IMR-90 (cell line): Measurements from ENCODE around the gene ZBTB24. TPM values are rescaled to one million over a fixed set of nuclear protein-coding genes. Genes with fewer than 3 reads are reported as not detected.

Experiments
- ATAC-seq: fragments of 200-7000 bp; cut with Tn5 transposase; 2 replicates; pipeline ENCODE4 v1.9.1; 2020; ENCODE audit warnings: low read depth, mild to moderate bottlenecking, moderate library complexity
- BruUV-seq: library from RNA; stranded (reverse); fragments of 400-500 nt; replicated peaks from 2 replicates; lab custom pipeline; 2021; lab: Mats Ljungman, UMichigan
- CTCF ChIA-PET: fragments of 300-600 bp; formaldehyde crosslinking; extraction: SDS; loops from one replicate; lab custom pipeline; 2021; ENCODE audit warnings: antibody characterized with exemption; lab: Yijun Ruan, JAX
- POLR2A ChIA-PET: fragments of 300-600 bp; sonication (Branson Sonifier 250); formaldehyde crosslinking; loops from one replicate; lab custom pipeline; 2022; ENCODE audit warnings: antibody characterized with exemption; ENCODE audit not compliant: unreplicated experiment; lab: Charles Lee
- DNase-seq: peaks from one replicate; pipeline ENCODE4 v3.0.0; 2013
- H2AFZ ChIP-seq: replicated peaks from 2 replicates; pipeline ENCODE3; 2013; ENCODE audit warnings: low read length, mild to moderate bottlenecking; ENCODE audit not compliant: poor library complexity
- H2AK5ac ChIP-seq: 2 replicates; pipeline ENCODE4 v1.6.1; 2013; ENCODE audit warnings: low read depth, low read length, inconsistent platforms
- H2AK9ac ChIP-seq: replicated peaks from 2 replicates; pipeline ENCODE3; 2013; ENCODE audit warnings: mild to moderate bottlenecking, low read depth, low read length, moderate library complexity; ENCODE audit not compliant: poor library complexity
- H2BK120ac ChIP-seq: 2 replicates; pipeline ENCODE4 v1.6.1; 2013; ENCODE audit warnings: low read depth, low read length, inconsistent platforms
- H2BK15ac ChIP-seq: 3 replicates; pipeline ENCODE4 v1.6.1; 2013; ENCODE audit warnings: low read depth, low read length, inconsistent platforms
- H2BK20ac ChIP-seq: 2 replicates; pipeline ENCODE4 v1.6.1; 2013; ENCODE audit warnings: low read depth, mild to moderate bottlenecking, inconsistent platforms, low read length, moderate library complexity
- H2BK5ac ChIP-seq: 2 replicates; pipeline ENCODE4 v1.6.1; 2013; ENCODE audit warnings: mild to moderate bottlenecking, low read depth, low read length, inconsistent platforms; ENCODE audit not compliant: poor library complexity, severe bottlenecking
- H3K14ac ChIP-seq: replicated peaks from 2 replicates; pipeline ENCODE4 v1.6.1; 2013; ENCODE audit warnings: low read depth, low read length, inconsistent platforms
- H3K18ac ChIP-seq: 2 replicates; pipeline ENCODE4 v1.6.1; 2013; ENCODE audit warnings: low read depth, low read length, control low read depth
- H3K23ac ChIP-seq: 2 replicates; pipeline ENCODE4 v1.6.1; 2013; ENCODE audit warnings: low read depth, low read length, inconsistent platforms
- H3K27ac ChIP-seq: 2 replicates; pipeline ENCODE4 v1.5.1; 2013; ENCODE audit warnings: mild to moderate bottlenecking, control low read depth, low read length; ENCODE audit not compliant: insufficient read depth
- H3K27me3 ChIP-seq: 2 replicates; pipeline ENCODE4 v1.6.1; 2013; ENCODE audit warnings: low read length; ENCODE audit not compliant: control insufficient read depth, insufficient read depth
- H3K36me3 ChIP-seq: 2 replicates; pipeline ENCODE4 v1.6.1; 2013; ENCODE audit warnings: low read length, mixed read lengths; ENCODE audit not compliant: control insufficient read depth, insufficient read depth
- H3K4ac ChIP-seq: 2 replicates; pipeline ENCODE4 v1.6.1; 2013; ENCODE audit warnings: low read depth, low read length, inconsistent platforms
- H3K4me1 ChIP-seq: 2 replicates; pipeline ENCODE4 v1.6.1; 2013; ENCODE audit warnings: low read length, mixed read lengths; ENCODE audit not compliant: control insufficient read depth, insufficient read depth
- H3K4me2 ChIP-seq: 2 replicates; pipeline ENCODE4 v1.6.1; 2013; ENCODE audit warnings: low read depth, mild to moderate bottlenecking, control low read depth, low read length, moderate library complexity
- H3K4me3 ChIP-seq: 2 replicates; pipeline ENCODE4 v1.5.1; 2013; ENCODE audit warnings: low read depth, mild to moderate bottlenecking, control low read depth, low read length, moderate library complexity; ENCODE audit not compliant: insufficient read depth
- H3K56ac ChIP-seq: 2 replicates; pipeline ENCODE4 v1.6.1; 2013; ENCODE audit warnings: low read length, inconsistent platforms; ENCODE audit not compliant: insufficient read depth; ENCODE audit errors: extremely low read depth
- H3K79me1 ChIP-seq, 2 experiments: 2 replicates each; pipeline ENCODE4 v1.6.1; 2013; ENCODE audit warnings: low read length in 2 of 2, inconsistent platforms in 1 of 2, low read depth in 1 of 2
- H3K9ac ChIP-seq: 2 replicates; pipeline ENCODE4 v1.6.1; 2013; ENCODE audit warnings: low read depth, low read length, control low read depth
- H3K9me1 ChIP-seq: 2 replicates; pipeline ENCODE4 v1.6.1; 2013; ENCODE audit warnings: low read length, inconsistent platforms; ENCODE audit not compliant: insufficient read depth
- H3K9me3 ChIP-seq: 2 replicates; pipeline ENCODE4 v1.6.1; 2013; ENCODE audit warnings: low read length; ENCODE audit not compliant: control insufficient read depth, insufficient read depth
- H4K20me1 ChIP-seq: 2 replicates; pipeline ENCODE4 v1.6.1; 2013; ENCODE audit warnings: low read length, inconsistent platforms; ENCODE audit not compliant: insufficient read depth
- H4K5ac ChIP-seq: 2 replicates; pipeline ENCODE4 v1.6.1; 2013; ENCODE audit warnings: mild to moderate bottlenecking, low read depth, low read length, control low read depth
- H4K8ac ChIP-seq, 2 experiments: 2 replicates each; pipeline ENCODE4 v1.6.1; 2013; ENCODE audit warnings: low read depth in 2 of 2, low read length in 2 of 2, control low read depth in 1 of 2, inconsistent platforms in 1 of 2
- H4K91ac ChIP-seq: 2 replicates; pipeline ENCODE4 v1.6.1; 2013; ENCODE audit warnings: low read depth, low read length, inconsistent platforms; ENCODE audit not compliant: insufficient read depth
- CEBPB ChIP-seq: IDR thresholded peaks from 2 replicates; pipeline ENCODE4 v1.6.1; 2012; ENCODE audit warnings: low read depth, low read length, improper control_type of control experiment
- MXI1 ChIP-seq: IDR thresholded peaks from 2 replicates; pipeline ENCODE4 v1.6.1; 2012; ENCODE audit warnings: low read depth, mild to moderate bottlenecking, low read length, moderate library complexity, borderline replicate concordance
- RAD21 ChIP-seq: IDR thresholded peaks from 2 replicates; pipeline ENCODE4 v1.6.1; 2012; ENCODE audit warnings: low read length, improper control_type of control experiment
- WGBS, 2 experiments: methylation state at CpG; one replicate each; pipeline versions ENCODE4 v1.1.5 to v1.1.7; 2013; ENCODE audit warnings: missing lambda C conversion rate in 2 of 2; ENCODE audit not compliant: insufficient read length in 1 of 2; ENCODE audit errors: extremely low coverage in 2 of 2; 5-methylcytosine and 5-hydroxymethylcytosine counted together
- dilution Hi-C: fragments of 300-500 bp; cut with HindIII; formaldehyde crosslinking; loops from one replicate; pipeline ENCODE4 v1.14.3; 2018; ENCODE audit warnings: low sequenced_read_pairs; ENCODE audit not compliant: unreplicated experiment
- in situ Hi-C: fragments of 300-500 bp; cut with MboI; formaldehyde crosslinking; loops from 3 replicates; pipeline ENCODE4 v1.14.3; 2019; ENCODE audit warnings: low sequenced_read_pairs, inconsistent platforms, mixed read lengths
- intact Hi-C: fragments of 100-400 bp; cut with micrococcal nuclease; formaldehyde crosslinking; loops from 2 replicates; pipeline ENCODE4 v1.10.0; 2022
- polyA plus RNA-seq, 3 experiments: library from polyadenylated mRNA; depleted of rRNA; stranded (reverse); fragments of >200 nt; gene quantifications; 2 replicates each; pipeline ENCODE4 v1.2.3, GENCODE V29; 2012; ENCODE audit warnings: low replicate concordance in 1 of 3
- total RNA-seq: library from RNA; depleted of rRNA; stranded (reverse); fragments of >200 nt; gene quantifications from 2 replicates; pipeline ENCODE4 v1.2.3, GENCODE V29; 2012
- TF ChIP-seq, protein P1 (sequence below): conservative IDR thresholded peaks from 2 replicates; pipeline ENCODE4 v1.5.1; 2012; ENCODE audit warnings: mild to moderate bottlenecking, low read depth, low read length, improper control_type of control experiment
- TF ChIP-seq, protein P2 (sequence below): fragments of 150-350 bp; IDR thresholded peaks from 2 replicates; pipeline ENCODE4 v1.6.1; 2017; ENCODE audit warnings: mild to moderate bottlenecking, antibody characterized with exemption, low read length, low read depth

The ZBTB24 gene
- total and polyA plus RNA-seq, 2 of the 4 experiments (the other 2 are of a cell fraction) = 2.3 to 7.9 TPM

DNA sequence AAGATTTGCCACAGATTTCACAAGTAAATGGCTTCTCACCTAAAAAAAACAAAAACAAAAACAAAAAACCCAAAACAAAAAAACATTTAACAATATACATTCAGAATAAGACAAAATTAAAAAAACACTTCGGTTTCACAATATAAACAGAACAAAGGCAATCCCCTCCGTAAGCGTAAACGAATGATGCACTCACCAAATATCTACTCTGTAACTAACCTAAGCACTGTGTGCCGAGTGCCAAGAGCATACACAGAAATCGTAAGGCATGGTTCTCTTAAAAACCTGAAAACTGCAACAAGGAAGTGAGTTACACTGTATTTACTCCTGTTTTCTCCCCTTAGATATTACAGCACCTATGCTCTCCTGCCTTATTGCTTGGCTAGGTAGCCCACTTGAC lies 15.3 kb downstream of the ZBTB24 start:
- 67 to 100% methylated on average over 1 to 2 of the region's 6 CpGs for WGBS, 2 experiments
- intact Hi-C loops (no loop called here), in situ Hi-C loops (no loop called here), dilution Hi-C loops (no loop called here)
- no peak overlapping the region for H2BK15ac ChIP-seq
- H2BK5ac ChIP-seq = peak overlapping the region; percentile 35
- no peak for TF ChIP-seq RAD21
- 0 out of 2 replicates have a peak, but pooled peaks have one; percentile 27 for TF ChIP-seq CEBPB
- TF ChIP-seq, protein P1, sequence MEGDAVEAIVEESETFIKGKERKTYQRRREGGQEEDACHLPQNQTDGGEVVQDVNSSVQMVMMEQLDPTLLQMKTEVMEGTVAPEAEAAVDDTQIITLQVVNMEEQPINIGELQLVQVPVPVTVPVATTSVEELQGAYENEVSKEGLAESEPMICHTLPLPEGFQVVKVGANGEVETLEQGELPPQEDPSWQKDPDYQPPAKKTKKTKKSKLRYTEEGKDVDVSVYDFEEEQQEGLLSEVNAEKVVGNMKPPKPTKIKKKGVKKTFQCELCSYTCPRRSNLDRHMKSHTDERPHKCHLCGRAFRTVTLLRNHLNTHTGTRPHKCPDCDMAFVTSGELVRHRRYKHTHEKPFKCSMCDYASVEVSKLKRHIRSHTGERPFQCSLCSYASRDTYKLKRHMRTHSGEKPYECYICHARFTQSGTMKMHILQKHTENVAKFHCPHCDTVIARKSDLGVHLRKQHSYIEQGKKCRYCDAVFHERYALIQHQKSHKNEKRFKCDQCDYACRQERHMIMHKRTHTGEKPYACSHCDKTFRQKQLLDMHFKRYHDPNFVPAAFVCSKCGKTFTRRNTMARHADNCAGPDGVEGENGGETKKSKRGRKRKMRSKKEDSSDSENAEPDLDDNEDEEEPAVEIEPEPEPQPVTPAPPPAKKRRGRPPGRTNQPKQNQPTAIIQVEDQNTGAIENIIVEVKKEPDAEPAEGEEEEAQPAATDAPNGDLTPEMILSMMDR = no peak
- TF ChIP-seq, protein P2, sequence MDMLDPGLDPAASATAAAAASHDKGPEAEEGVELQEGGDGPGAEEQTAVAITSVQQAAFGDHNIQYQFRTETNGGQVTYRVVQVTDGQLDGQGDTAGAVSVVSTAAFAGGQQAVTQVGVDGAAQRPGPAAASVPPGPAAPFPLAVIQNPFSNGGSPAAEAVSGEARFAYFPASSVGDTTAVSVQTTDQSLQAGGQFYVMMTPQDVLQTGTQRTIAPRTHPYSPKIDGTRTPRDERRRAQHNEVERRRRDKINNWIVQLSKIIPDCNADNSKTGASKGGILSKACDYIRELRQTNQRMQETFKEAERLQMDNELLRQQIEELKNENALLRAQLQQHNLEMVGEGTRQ = no peak
- no peak for TF ChIP-seq MXI1
- H3K4me1 ChIP-seq = peaks cover 5% of the 10 kb centered on the region
- BruUV-seq = no TSS peak
- no peak overlapping the region for H4K91ac ChIP-seq
- H3K9me1 ChIP-seq = peaks cover 8% of the 10 kb centered on the region
- H3K36me3 ChIP-seq = peaks cover 44% of the 10 kb centered on the region
- no peak overlapping the region for H2BK20ac ChIP-seq
- H2AK9ac ChIP-seq = no peak overlapping the region
- no peak overlapping the region for H3K56ac ChIP-seq
- no peak overlapping the region for H3K27ac ChIP-seq
- H3K14ac ChIP-seq = no peak overlapping the region
- no peak overlapping the region for H3K4ac ChIP-seq
- DNase-seq = peak; percentile 55
- H3K27me3 ChIP-seq = no peaks in the 10 kb centered on the region
- ChIA-PET CTCF (no interaction called here), POLR2A (no interaction called here)
- no peak overlapping the region for H3K4me3 ChIP-seq
- no peak overlapping the region for H4K8ac ChIP-seq
- peak; percentile 62 for ATAC-seq
- no peak overlapping the region for H2AFZ ChIP-seq
- peak overlapping the region; percentile 57; the same call in 1 of the 2 replicates for H3K4me2 ChIP-seq
- no peak overlapping the region for H2AK5ac ChIP-seq
- no peak overlapping the region for H3K23ac ChIP-seq
- H3K9me3 ChIP-seq = no peaks in the 10 kb centered on the region
- H3K79me1 ChIP-seq = peaks cover 15 to 42% of the 10 kb centered on the region in 2 experiments; a peak in 3 of 4 replicates
- no peaks in the 10 kb centered on the region; the same call in 1 of the 2 replicates for H4K20me1 ChIP-seq
- H3K9ac ChIP-seq = no peak overlapping the region
- H4K5ac ChIP-seq = no peak overlapping the region
- H2BK120ac ChIP-seq = no peak overlapping the region
- no peak overlapping the region for H3K18ac ChIP-seq
